ENCODE measurements around the gene GRIN3B.

DNA sequence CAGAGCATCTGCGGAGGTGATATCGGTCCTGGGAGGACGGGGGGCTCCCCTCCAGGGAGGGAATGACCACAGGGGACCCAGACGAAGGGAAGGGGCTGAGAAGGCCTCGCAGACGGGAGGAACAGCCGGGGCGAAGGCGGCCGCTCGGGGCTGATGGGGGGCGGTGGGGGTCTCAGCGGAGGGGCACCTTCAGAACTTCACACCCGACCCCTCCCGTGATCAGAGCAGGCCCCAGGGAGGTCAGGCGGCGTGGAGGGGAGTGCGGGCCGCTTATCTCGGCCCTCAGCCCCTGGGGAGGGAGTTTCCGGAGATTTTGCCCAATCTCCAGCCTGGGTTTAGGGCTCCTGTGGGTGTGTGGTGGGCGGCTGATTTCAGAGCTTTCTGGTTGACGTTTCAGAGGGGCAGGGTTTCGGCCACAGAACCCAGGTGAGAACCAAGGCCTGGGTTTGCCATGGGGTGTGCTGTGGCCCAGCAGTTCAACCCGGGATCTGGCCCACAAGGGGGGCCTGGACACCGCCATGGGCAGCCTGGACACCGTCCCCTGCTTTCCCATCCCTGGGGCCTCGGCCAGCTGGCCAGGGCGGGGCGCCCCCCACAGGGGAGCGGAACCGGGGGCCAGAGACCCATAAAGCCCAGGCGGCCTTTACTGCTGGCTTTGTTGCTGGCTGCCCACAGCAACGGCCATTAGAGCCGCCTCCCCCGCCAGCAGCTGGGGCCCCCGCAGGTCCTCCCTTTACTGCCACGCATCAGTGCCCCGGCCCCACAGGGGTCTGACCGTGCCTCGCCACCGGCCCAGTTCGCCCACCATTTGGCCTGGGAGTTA, 45.3 kb upstream of the GRIN3B start:
- TF ChIP-seq ZNF18 (tag by site-specific recombination; IDR thresholded peaks at IDR 0.05), result no peak
- TF ChIP-seq ZNF133 (tag by site-specific recombination; IDR thresholded peaks at IDR 0.05), result no peak
